ENCODE data around the gene MAP2K4. TPM values are rescaled to one million over a fixed set of nuclear protein-coding genes. Genes with fewer than 3 reads are reported as not detected.

Gene MAP2K4
- total RNA-seq, 2 experiments from 2014 or later = 12.3 to 29.1 TPM

DNA sequence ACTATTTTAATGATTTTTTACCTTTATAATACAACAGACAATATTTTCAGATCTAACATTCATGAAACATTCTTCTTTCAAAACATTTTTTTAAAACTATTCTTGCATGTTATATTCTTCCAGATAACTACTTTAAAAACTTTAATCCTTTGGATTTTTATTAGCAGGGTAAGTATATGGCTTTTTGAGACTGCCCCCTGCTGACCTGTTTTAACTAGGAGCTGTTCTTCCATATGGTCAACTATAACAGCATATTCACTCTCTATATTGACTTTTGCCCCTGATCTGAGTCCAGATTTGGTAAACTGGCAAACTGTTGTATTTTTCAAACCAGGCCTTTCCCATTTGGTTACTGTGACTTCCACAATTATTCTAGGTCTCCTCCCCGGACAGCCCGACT, 39.9 kb upstream of the MAP2K4 start:
- POLR2A ChIA-PET = no interaction called here
- H3K36me3 ChIP-seq (ENCODE audit: insufficient read depth, low read length) = peaks cover 35% of the 10 kb centered on the region
- intact Hi-C loops (cut with micrococcal nuclease; ENCODE audit: unreplicated experiment) = no loop called here

GRCh38 chr17:11981862-11982261, 38.8 kb upstream of the MAP2K4 start:
- Histone ChIP-seq H3K27ac (ENCODE audit: low read depth, low read length, poor library complexity, severe bottlenecking) (no peak overlapping the region), H3K36me3 (ENCODE audit: insufficient read depth, low read length) (peaks cover 34% of the 10 kb centered on the region), H3K4me1 (ENCODE audit: insufficient read depth, low read length, poor library complexity, severe bottlenecking) (no peaks in the 10 kb centered on the region), H2AFZ (ENCODE audit: low read length) (no peak overlapping the region), H3K4me3 (ENCODE audit: low read depth, low read length, poor library complexity, severe bottlenecking) (no peak overlapping the region), H3K9me3 (ENCODE audit: low read length) (no peaks in the 10 kb centered on the region), H3K4me2 (ENCODE audit: low read length) (no peak overlapping the region), H3K9me2 (ENCODE audit: insufficient read depth, low read length) (no peaks in the 10 kb centered on the region), H4K20me1 (ENCODE audit: insufficient read depth, low read length) (no peaks in the 10 kb centered on the region), H3K79me2 (ENCODE audit: insufficient read depth, low read depth, low read length) (no peaks in the 10 kb centered on the region)
- CTCF ChIA-PET (ENCODE audit: unreplicated experiment) = no interaction called here
- POLR2A ChIA-PET = no interaction called here
- BruUV-seq (replicated peaks) = no TSS peak
- DNase-seq (ENCODE audit: low spot score) = no peak
- intact Hi-C loops (cut with micrococcal nuclease; ENCODE audit: unreplicated experiment) = no loop called here
- TF ChIP-seq CTCF (conservative IDR thresholded peaks at IDR 0.05; ENCODE audit: low read length) (no peak), EZH2phosphoT487 (IDR thresholded peaks at IDR 0.05; ENCODE audit: borderline replicate concordance, low read depth, low read length) (no peak)

More for the DNA sequence above, 39.9 kb upstream of the MAP2K4 start:
- Histone ChIP-seq H2AFZ (ENCODE audit: low read length) (no peak overlapping the region), H3K9me2 (ENCODE audit: insufficient read depth, low read length) (no peaks in the 10 kb centered on the region), H3K9me3 (ENCODE audit: low read length) (no peaks in the 10 kb centered on the region), H3K4me2 (ENCODE audit: low read length) (no peak overlapping the region), H4K20me1 (ENCODE audit: insufficient read depth, low read length) (no peaks in the 10 kb centered on the region), H3K4me1 (ENCODE audit: insufficient read depth, low read length, poor library complexity, severe bottlenecking) (no peaks in the 10 kb centered on the region), H3K27ac (ENCODE audit: low read depth, low read length, poor library complexity, severe bottlenecking) (no peak overlapping the region), H3K79me2 (ENCODE audit: insufficient read depth, low read depth, low read length) (no peaks in the 10 kb centered on the region), H3K4me3 (ENCODE audit: low read depth, low read length, poor library complexity, severe bottlenecking) (no peak overlapping the region)
- CTCF ChIA-PET (ENCODE audit: unreplicated experiment) = no interaction called here
- TF ChIP-seq CTCF (conservative IDR thresholded peaks at IDR 0.05; ENCODE audit: low read length) (peak; percentile 62), EZH2phosphoT487 (IDR thresholded peaks at IDR 0.05; ENCODE audit: borderline replicate concordance, low read depth, low read length) (no peak)
- BruUV-seq (replicated peaks) = no TSS peak
- no peak for DNase-seq (ENCODE audit: low spot score)

DNA sequence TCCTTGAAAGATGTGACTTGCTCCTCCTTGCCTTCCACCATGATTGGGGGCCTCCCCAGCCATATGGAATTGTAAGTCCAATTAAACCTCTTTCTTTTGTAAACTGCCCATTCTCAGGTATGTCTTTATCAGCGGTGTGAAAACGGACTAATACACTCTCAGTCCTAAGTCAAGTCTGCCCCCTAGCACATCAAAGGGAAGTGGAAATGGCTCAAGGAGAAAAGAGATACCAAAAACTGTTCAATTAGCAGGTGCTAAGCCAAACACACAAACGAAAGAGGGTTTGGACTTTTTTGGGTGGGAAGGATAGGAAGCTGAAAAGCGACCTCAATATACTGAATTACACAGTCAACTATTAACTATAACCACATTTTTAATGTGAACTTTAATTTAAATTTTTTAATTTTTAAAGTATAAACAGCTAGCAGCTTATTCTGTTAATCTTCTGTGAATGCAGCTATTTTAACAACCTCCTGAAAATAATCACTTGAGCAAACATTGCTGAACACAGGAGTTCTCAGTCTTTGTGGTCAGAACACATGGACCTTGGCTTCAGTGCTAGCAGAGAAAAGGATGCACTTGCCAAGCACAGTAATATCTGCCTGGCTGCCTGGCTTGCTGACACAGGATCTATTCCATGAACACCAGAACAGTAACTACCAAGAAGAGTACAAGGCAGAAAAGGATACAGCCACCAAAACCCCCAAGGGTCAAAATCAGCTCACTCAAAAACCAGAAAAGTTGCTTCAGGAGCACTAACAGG, 34.3 kb upstream of the MAP2K4 start:
- Histone ChIP-seq H4K20me1 (ENCODE audit: insufficient read depth, low read length) (0 out of 2 replicates have a peak, but pooled peaks cover 4% of the 10 kb centered on the region), H3K27ac (ENCODE audit: low read depth, low read length, poor library complexity, severe bottlenecking) (no peak overlapping the region), H3K79me2 (ENCODE audit: insufficient read depth, low read depth, low read length) (no peaks in the 10 kb centered on the region), H3K4me2 (ENCODE audit: low read length) (no peak overlapping the region), H3K9me3 (ENCODE audit: low read length) (no peaks in the 10 kb centered on the region), H3K36me3 (ENCODE audit: insufficient read depth, low read length) (peaks cover 20% of the 10 kb centered on the region; the same call in 1 of the 2 replicates), H3K9me2 (ENCODE audit: insufficient read depth, low read length) (no peaks in the 10 kb centered on the region), H3K4me3 (ENCODE audit: low read depth, low read length, poor library complexity, severe bottlenecking) (no peak overlapping the region), H2AFZ (ENCODE audit: low read length) (no peak overlapping the region), H3K4me1 (ENCODE audit: insufficient read depth, low read length, poor library complexity, severe bottlenecking) (no peaks in the 10 kb centered on the region)
- ChIA-PET CTCF (ENCODE audit: unreplicated experiment) (no interaction called here), POLR2A (no interaction called here)
- no TSS peak for BruUV-seq (replicated peaks)
- no peak for DNase-seq (ENCODE audit: low spot score)
- intact Hi-C loops (cut with micrococcal nuclease; ENCODE audit: unreplicated experiment) = no loop called here
- no peak for TF ChIP-seq CTCF (conservative IDR thresholded peaks at IDR 0.05; ENCODE audit: low read length)
- TF ChIP-seq EZH2phosphoT487 (IDR thresholded peaks at IDR 0.05; ENCODE audit: borderline replicate concordance, low read depth, low read length) = no peak
